ENCODE data around the gene FASTKD1.

The FASTKD1 gene

GRCh38 chr2:169509955-169510354 lies 63.7 kb downstream of the FASTKD1 start:
- Histone ChIP-seq H3K4me1 (ENCODE audit: control insufficient read depth, insufficient read depth, low read length) (peaks cover 4% of the 10 kb centered on the region), H3K36me3 (ENCODE audit: control insufficient read depth in 2 of 2, insufficient read depth in 2 of 2, low read length in 2 of 2) (no peaks in the 10 kb centered on the region), H3K4me3 (ENCODE audit: low read length in 2 of 2) (no peak overlapping the region), H3K27me3 (ENCODE audit: control insufficient read depth in 1 of 2, insufficient read depth in 2 of 2, low read length in 2 of 2) (no peaks in the 10 kb centered on the region), H3K9ac (ENCODE audit: low read length in 2 of 2) (no peak overlapping the region), H3K27ac (ENCODE audit: low read length) (peak overlapping the region; percentile 26), H3K9me3 (ENCODE audit: control insufficient read depth in 2 of 2, low read length in 2 of 2) (peaks cover 0 to 4% of the 10 kb centered on the region in 2 donors)

- H3K4me1 ChIP-seq (ENCODE audit: control insufficient read depth, insufficient read depth, low read length) = peaks cover 4% of the 10 kb centered on the region
- peaks cover 0 to 4% of the 10 kb centered on the region in 2 donors for H3K9me3 ChIP-seq (ENCODE audit: control insufficient read depth in 2 of 2, low read length in 2 of 2)
- no peaks in the 10 kb centered on the region for H3K27me3 ChIP-seq (ENCODE audit: control insufficient read depth in 1 of 2, insufficient read depth in 2 of 2, low read length in 2 of 2)
- no peaks in the 10 kb centered on the region for H3K36me3 ChIP-seq (ENCODE audit: control insufficient read depth in 2 of 2, insufficient read depth in 2 of 2, low read length in 2 of 2)
- no peak within 1 kb of the TSS for H3K4me3 ChIP-seq (ENCODE audit: low read length in 2 of 2)
- peak within 1 kb of the TSS; percentile 26 for H3K27ac ChIP-seq (ENCODE audit: low read length)
- H3K9ac ChIP-seq (ENCODE audit: low read length in 2 of 2) = no peak within 1 kb of the TSS
Observed at GRCh38 chr2:169509298-169509885, 64.3 kb downstream of the FASTKD1 start, which contains the start of gene KLHL41. Gene KLHL41, plus strand, starts transcription at chr2:169509702. Its CDS starts 77 bp downstream, at chr2:169509779.

GRCh38 chr2:169507698-169508097 lies 66.0 kb downstream of the FASTKD1 start:
- Histone ChIP-seq H3K9me3 (ENCODE audit: control insufficient read depth in 2 of 2, low read length in 2 of 2) (peaks cover 0 to 4% of the 10 kb centered on the region in 2 donors), H3K9ac (ENCODE audit: low read length in 2 of 2) (no peak overlapping the region), H3K36me3 (ENCODE audit: control insufficient read depth in 2 of 2, insufficient read depth in 2 of 2, low read length in 2 of 2) (peaks cover 0 to 3% of the 10 kb centered on the region in 2 donors), H3K27ac (ENCODE audit: low read length) (no peak overlapping the region), H3K4me1 (ENCODE audit: control insufficient read depth, insufficient read depth, low read length) (peaks cover 4% of the 10 kb centered on the region), H3K4me3 (ENCODE audit: low read length in 2 of 2) (no peak overlapping the region), H3K27me3 (ENCODE audit: control insufficient read depth in 1 of 2, insufficient read depth in 2 of 2, low read length in 2 of 2) (no peaks in the 10 kb centered on the region)

GRCh38 chr2:169504651-169505050 lies 69.0 kb downstream of the FASTKD1 start:
- H3K9ac ChIP-seq (ENCODE audit: low read length in 2 of 2) = no peak overlapping the region
- H3K36me3 ChIP-seq (ENCODE audit: control insufficient read depth in 2 of 2, insufficient read depth in 2 of 2, low read length in 2 of 2) = peaks cover 15 to 16% of the 10 kb centered on the region in 2 donors
- H3K27me3 ChIP-seq (ENCODE audit: control insufficient read depth in 1 of 2, insufficient read depth in 2 of 2, low read length in 2 of 2) = no peaks in the 10 kb centered on the region
- H3K4me3 ChIP-seq (ENCODE audit: low read length in 2 of 2) = no peak overlapping the region
- no peak overlapping the region for H3K27ac ChIP-seq (ENCODE audit: low read length)
- peaks cover 2% of the 10 kb centered on the region for H3K4me1 ChIP-seq (ENCODE audit: control insufficient read depth, insufficient read depth, low read length)
- peaks cover 0 to 4% of the 10 kb centered on the region in 2 donors for H3K9me3 ChIP-seq (ENCODE audit: control insufficient read depth in 2 of 2, low read length in 2 of 2)

- Histone ChIP-seq H3K4me3 (ENCODE audit: low read length in 2 of 2) (no peak overlapping the region), H3K36me3 (ENCODE audit: control insufficient read depth in 2 of 2, insufficient read depth in 2 of 2, low read length in 2 of 2) (peaks cover 12 to 15% of the 10 kb centered on the region in 2 donors), H3K9ac (ENCODE audit: low read length in 2 of 2) (no peak overlapping the region), H3K9me3 (ENCODE audit: control insufficient read depth in 2 of 2, low read length in 2 of 2) (no peaks in the 10 kb centered on the region), H3K27me3 (ENCODE audit: control insufficient read depth in 1 of 2, insufficient read depth in 2 of 2, low read length in 2 of 2) (no peaks in the 10 kb centered on the region), H3K27ac (ENCODE audit: low read length) (no peak overlapping the region), H3K4me1 (ENCODE audit: control insufficient read depth, insufficient read depth, low read length) (no peaks in the 10 kb centered on the region)
Observed at GRCh38 chr2:169495310-169495928, 78.2 kb downstream of the FASTKD1 start.

- Histone ChIP-seq H3K27ac (ENCODE audit: low read length) (no peak overlapping the region), H3K9ac (ENCODE audit: low read length in 2 of 2) (no peak overlapping the region), H3K27me3 (ENCODE audit: control insufficient read depth in 1 of 2, insufficient read depth in 2 of 2, low read length in 2 of 2) (no peaks in the 10 kb centered on the region), H3K4me3 (ENCODE audit: low read length in 2 of 2) (no peak overlapping the region), H3K36me3 (ENCODE audit: control insufficient read depth in 2 of 2, insufficient read depth in 2 of 2, low read length in 2 of 2) (peaks cover 3 to 13% of the 10 kb centered on the region in 2 donors), H3K4me1 (ENCODE audit: control insufficient read depth, insufficient read depth, low read length) (no peaks in the 10 kb centered on the region), H3K9me3 (ENCODE audit: control insufficient read depth in 2 of 2, low read length in 2 of 2) (no peaks in the 10 kb centered on the region)
Observed at GRCh38 chr2:169493360-169493759, 80.3 kb downstream of the FASTKD1 start.

- H3K9ac ChIP-seq (ENCODE audit: low read length in 2 of 2) = no peak overlapping the region
- no peaks in the 10 kb centered on the region for H3K27me3 ChIP-seq (ENCODE audit: control insufficient read depth in 1 of 2, insufficient read depth in 2 of 2, low read length in 2 of 2)
- no peaks in the 10 kb centered on the region for H3K4me1 ChIP-seq (ENCODE audit: control insufficient read depth, insufficient read depth, low read length)
- H3K27ac ChIP-seq (ENCODE audit: low read length) = no peak overlapping the region
- H3K9me3 ChIP-seq (ENCODE audit: control insufficient read depth in 2 of 2, low read length in 2 of 2) = no peaks in the 10 kb centered on the region
- peaks cover 3 to 14% of the 10 kb centered on the region in 2 donors for H3K36me3 ChIP-seq (ENCODE audit: control insufficient read depth in 2 of 2, insufficient read depth in 2 of 2, low read length in 2 of 2)
- no peak overlapping the region for H3K4me3 ChIP-seq (ENCODE audit: low read length in 2 of 2)
Observed at GRCh38 chr2:169491378-169491777, 82.3 kb downstream of the FASTKD1 start.

- H3K36me3 ChIP-seq (ENCODE audit: control insufficient read depth in 2 of 2, insufficient read depth in 2 of 2, low read length in 2 of 2) = peaks cover under 1 to 12% of the 10 kb centered on the region in 2 donors
- H3K27ac ChIP-seq (ENCODE audit: low read length) = no peak overlapping the region
- H3K4me1 ChIP-seq (ENCODE audit: control insufficient read depth, insufficient read depth, low read length) = no peaks in the 10 kb centered on the region
- H3K4me3 ChIP-seq (ENCODE audit: low read length in 2 of 2) = no peak overlapping the region
- no peaks in the 10 kb centered on the region for H3K9me3 ChIP-seq (ENCODE audit: control insufficient read depth in 2 of 2, low read length in 2 of 2)
- H3K27me3 ChIP-seq (ENCODE audit: control insufficient read depth in 1 of 2, insufficient read depth in 2 of 2, low read length in 2 of 2) = no peaks in the 10 kb centered on the region
- H3K9ac ChIP-seq (ENCODE audit: low read length in 2 of 2) = no peak overlapping the region
Observed at GRCh38 chr2:169490834-169491233, 82.8 kb downstream of the FASTKD1 start.

GRCh38 chr2:169486487-169486886 lies 87.2 kb downstream of the FASTKD1 start:
- no peaks in the 10 kb centered on the region for H3K9me3 ChIP-seq (ENCODE audit: control insufficient read depth in 2 of 2, low read length in 2 of 2)
- H3K27me3 ChIP-seq (ENCODE audit: control insufficient read depth in 1 of 2, insufficient read depth in 2 of 2, low read length in 2 of 2) = no peaks in the 10 kb centered on the region
- peaks cover 8 to 20% of the 10 kb centered on the region in 2 donors for H3K36me3 ChIP-seq (ENCODE audit: control insufficient read depth in 2 of 2, insufficient read depth in 2 of 2, low read length in 2 of 2)
- H3K4me3 ChIP-seq (ENCODE audit: low read length in 2 of 2) = no peak overlapping the region
- no peak overlapping the region for H3K9ac ChIP-seq (ENCODE audit: low read length in 2 of 2)
- no peaks in the 10 kb centered on the region for H3K4me1 ChIP-seq (ENCODE audit: control insufficient read depth, insufficient read depth, low read length)
- no peak overlapping the region for H3K27ac ChIP-seq (ENCODE audit: low read length)

- Histone ChIP-seq H3K4me1 (ENCODE audit: control insufficient read depth, insufficient read depth, low read length) (no peaks in the 10 kb centered on the region), H3K4me3 (ENCODE audit: low read length in 2 of 2) (no peak overlapping the region), H3K9me3 (ENCODE audit: control insufficient read depth in 2 of 2, low read length in 2 of 2) (no peaks in the 10 kb centered on the region), H3K9ac (ENCODE audit: low read length in 2 of 2) (no peak overlapping the region), H3K36me3 (ENCODE audit: control insufficient read depth in 2 of 2, insufficient read depth in 2 of 2, low read length in 2 of 2) (peaks cover 8 to 17% of the 10 kb centered on the region in 2 donors), H3K27ac (ENCODE audit: low read length) (no peak overlapping the region), H3K27me3 (ENCODE audit: control insufficient read depth in 1 of 2, insufficient read depth in 2 of 2, low read length in 2 of 2) (no peaks in the 10 kb centered on the region)
Observed at GRCh38 chr2:169485650-169486138, 88.0 kb downstream of the FASTKD1 start.

- Histone ChIP-seq H3K27ac (ENCODE audit: low read length) (peak overlapping the region; percentile 71), H3K4me1 (ENCODE audit: control insufficient read depth, insufficient read depth, low read length) (peaks cover 12% of the 10 kb centered on the region)
Observed at GRCh38 chr2:169480079-169480465, 93.6 kb downstream of the FASTKD1 start.

More at GRCh38 chr2:169480079-169480465, 93.6 kb downstream of the FASTKD1 start:
- Histone ChIP-seq H3K4me3 (ENCODE audit: low read length in 2 of 2) (peak overlapping the region; percentile 92 to 95), H3K36me3 (ENCODE audit: control insufficient read depth in 2 of 2, insufficient read depth in 2 of 2, low read length in 2 of 2) (peaks cover 8 to 12% of the 10 kb centered on the region in 2 donors), H3K27me3 (ENCODE audit: control insufficient read depth in 1 of 2, insufficient read depth in 2 of 2, low read length in 2 of 2) (no peaks in the 10 kb centered on the region), H3K9ac (ENCODE audit: low read length in 2 of 2) (peak overlapping the region; percentile 91 to 94), H3K9me3 (ENCODE audit: control insufficient read depth in 2 of 2, low read length in 2 of 2) (no peaks in the 10 kb centered on the region)
